ENCODE data around the gene SHLD3. TPM values are rescaled to one million over a fixed set of nuclear protein-coding genes. Genes with fewer than 3 reads are reported as not detected.
A peak's percentile ranks its signal among the peaks of the same experiment; 100 is the strongest.
"Not testable (repeated sequence)": the region's sequence is repeated elsewhere in the genome, so short reads cannot be mapped to it uniquely, and the experiment has no call there.

Gene SHLD3
- total and polyA plus RNA-seq, 4 experiments from 2014 or later, result 4.9 to 9.8 (median 6.7) TPM

- CTCF ChIA-PET (ENCODE audit: partially characterized antibody), result no interaction called here
- no peak for DNase-seq
- POLR2A ChIA-PET (ENCODE audit: partially characterized antibody), result interaction anchor here (1.2 kb wide), 1 partner anchor 110 kb away, joined by 3 read pairs; the partner anchor contains the start of genes CENPK and PPWD1
- peaks cover 46% of the 10 kb centered on the region for H3K36me3 ChIP-seq (ENCODE audit: insufficient read depth, low read length)
- H3K27me3 ChIP-seq (ENCODE audit: insufficient read depth, low read length), result no peaks in the 10 kb centered on the region
- Mint-ChIP-seq H3K27ac (peak overlapping the region in 3 of 7 donors; percentile 23 to 80 (median 67)), H3K4me1 (peaks cover 13 to 26% (median 19%) of the 10 kb centered on the region in 4 donors), H3K36me3 (peaks cover 58 to 84% of the 10 kb centered on the region in 2 donors), H3K4me3 (no peak overlapping the region), H3K27me3 (no peaks in the 10 kb centered on the region), H3K9me3 (no peaks in the 10 kb centered on the region)
- no peak overlapping the region for H3K27ac ChIP-seq (ENCODE audit: low read depth, low read length)
- no peaks in the 10 kb centered on the region for H3K4me1 ChIP-seq (ENCODE audit: insufficient read depth, low read length)
- H3K9me3 ChIP-seq (ENCODE audit: control insufficient read depth in 1 of 2, low read length in 2 of 2), result no peaks in the 10 kb centered on the region
- H3K4me3 ChIP-seq (ENCODE audit: low read length in 2 of 2), result no peak overlapping the region
- intact Hi-C loops (cut with micrococcal nuclease), result loop anchor here (5.0 kb wide), 1 partner anchor 35 kb away; no protein-coding TSS in a partner anchor
Measured at GRCh38 chr5:65672796-65673195, 48.0 kb downstream of the SHLD3 start.

GRCh38 chr5:65674749-65675148 is 49.9 kb downstream of the SHLD3 start:
- H3K27me3 ChIP-seq (ENCODE audit: insufficient read depth, low read length), result no peaks in the 10 kb centered on the region
- no peaks in the 10 kb centered on the region for H3K27me3 Mint-ChIP-seq
- no peak overlapping the region for H3K4me3 Mint-ChIP-seq
- no peak overlapping the region for H3K4me3 ChIP-seq (ENCODE audit: low read length in 2 of 2)
- H3K36me3 ChIP-seq (ENCODE audit: insufficient read depth, low read length), result peaks cover 39% of the 10 kb centered on the region
- no peaks in the 10 kb centered on the region for H3K9me3 Mint-ChIP-seq
- peaks cover 26 to 45% (median 35%) of the 10 kb centered on the region in 4 donors for H3K4me1 Mint-ChIP-seq
- ChIA-PET CTCF (ENCODE audit: partially characterized antibody) (no interaction called here), POLR2A (ENCODE audit: partially characterized antibody) (interaction anchor here (0.6 kb wide), 1 partner anchor 33 kb away, joined by 3 read pairs; no protein-coding TSS in a partner anchor)
- H3K27ac ChIP-seq (ENCODE audit: low read depth, low read length), result no peak overlapping the region
- H3K27ac Mint-ChIP-seq, result peak overlapping the region in 6 of 7 donors; percentile 30 to 64 (median 52)
- intact Hi-C loops (cut with micrococcal nuclease), result loop anchor here (5.0 kb wide), 1 partner anchor 33 kb away; no protein-coding TSS in a partner anchor
- H3K36me3 Mint-ChIP-seq, result peaks cover 75 to 96% of the 10 kb centered on the region in 2 donors
- no peaks in the 10 kb centered on the region for H3K9me3 ChIP-seq (ENCODE audit: control insufficient read depth in 1 of 2, low read length in 2 of 2)
- no peak for DNase-seq
- peaks cover 6% of the 10 kb centered on the region for H3K4me1 ChIP-seq (ENCODE audit: insufficient read depth, low read length)

GRCh38 chr5:65676056-65676455 is 51.2 kb downstream of the SHLD3 start:
- CTCF ChIA-PET (ENCODE audit: partially characterized antibody); intact Hi-C loops (cut with micrococcal nuclease); H3K27me3 ChIP-seq (ENCODE audit: insufficient read depth, low read length); H3K4me1 ChIP-seq (ENCODE audit: insufficient read depth, low read length); H3K9me3 Mint-ChIP-seq; H3K9me3 ChIP-seq (ENCODE audit: control insufficient read depth in 1 of 2, low read length in 2 of 2); H3K27ac ChIP-seq (ENCODE audit: low read depth, low read length); H3K4me3 ChIP-seq (ENCODE audit: low read length in 2 of 2); H3K27me3 Mint-ChIP-seq; DNase-seq: not testable (repeated sequence)
- Mint-ChIP-seq H3K4me1 (peaks cover 32 to 57% (median 43%) of the 10 kb centered on the region in 4 donors), H3K4me3 (peak overlapping the region in 1 of 8 donors; percentile 12), H3K36me3 (peaks cover 81 to 96% of the 10 kb centered on the region in 2 donors), H3K27ac (peak overlapping the region; percentile 5 to 84 (median 63))
- POLR2A ChIA-PET (ENCODE audit: partially characterized antibody), result interaction anchor here (1.0 kb wide), 1 partner anchor 20 kb away, joined by 3 read pairs; no protein-coding TSS in a partner anchor
- H3K36me3 ChIP-seq (ENCODE audit: insufficient read depth, low read length), result peaks cover 32% of the 10 kb centered on the region

Other genes with a start within 250 kb of the SHLD3 start
- 1 to 10 TPM in 1 of 2 experiments, under 1 TPM in 1; 0.89 to 1.8 TPM for gene ADAMTS6, start 143.1 kb upstream of the SHLD3 start, total RNA-seq
- gene ADAMTS6, start 143.1 kb upstream of the SHLD3 start, polyA plus RNA-seq, result under 1 TPM in 1 of 2 donors, not detected in 1; 0.14 TPM
- 10 to 100 TPM; 13.6 to 15.4 TPM for gene CENPK, start 61.9 kb upstream of the SHLD3 start, total RNA-seq
- gene CENPK, start 61.9 kb upstream of the SHLD3 start, polyA plus RNA-seq, result 10 to 100 TPM in 1 of 2 donors, 1 to 10 TPM in 1; 6.7 to 30.7 TPM
- 100 to 1,000 TPM; 102 to 104 TPM for gene PPWD1, start 61.7 kb upstream of the SHLD3 start, total RNA-seq
- 10 to 100 TPM; 36.4 to 45.9 TPM for gene PPWD1, start 61.7 kb upstream of the SHLD3 start, polyA plus RNA-seq
- gene TRIM23, start 694 bp upstream of the SHLD3 start, total RNA-seq, result 10 to 100 TPM; 22.3 to 25.4 TPM
- gene TRIM23, start 694 bp upstream of the SHLD3 start, polyA plus RNA-seq, result 10 to 100 TPM; 10.2 to 12.1 TPM
- gene TRAPPC13, start within 50 bp of the SHLD3 start, total RNA-seq, result 10 to 100 TPM; 20.9 TPM
- gene TRAPPC13, start within 50 bp of the SHLD3 start, polyA plus RNA-seq, result 10 to 100 TPM; 16.4 to 21.4 TPM
- gene SGTB, start 97.1 kb downstream of the SHLD3 start, total RNA-seq, result 10 to 100 TPM; 42.6 to 46.5 TPM
- gene SGTB, start 97.1 kb downstream of the SHLD3 start, polyA plus RNA-seq, result 10 to 100 TPM in 1 of 2 donors, 1 to 10 TPM in 1; 9.3 to 22.3 TPM
- 1 to 10 TPM; 2.3 to 2.4 TPM for gene NLN, start 97.2 kb downstream of the SHLD3 start, total RNA-seq
- gene NLN, start 97.2 kb downstream of the SHLD3 start, polyA plus RNA-seq, result 1 to 10 TPM; 2.9 to 3.5 TPM